Hair follicle dermal papilla cell (primary cell): ENCODE data around the gene PCDHB15. TPM values are rescaled to one million over a fixed set of nuclear protein-coding genes. Genes with fewer than 3 reads are reported as not detected.

Source experiments
- total RNA-seq: library from RNA; depleted of rRNA; stranded (reverse); fragments of >200 nt; gene quantifications from 2 replicates; pipeline ENCODE4 v1.2.3, GENCODE V29; 2012

The PCDHB15 gene
- 0.24 and 0.32 TPM in 2 replicates for total RNA-seq

DNA sequence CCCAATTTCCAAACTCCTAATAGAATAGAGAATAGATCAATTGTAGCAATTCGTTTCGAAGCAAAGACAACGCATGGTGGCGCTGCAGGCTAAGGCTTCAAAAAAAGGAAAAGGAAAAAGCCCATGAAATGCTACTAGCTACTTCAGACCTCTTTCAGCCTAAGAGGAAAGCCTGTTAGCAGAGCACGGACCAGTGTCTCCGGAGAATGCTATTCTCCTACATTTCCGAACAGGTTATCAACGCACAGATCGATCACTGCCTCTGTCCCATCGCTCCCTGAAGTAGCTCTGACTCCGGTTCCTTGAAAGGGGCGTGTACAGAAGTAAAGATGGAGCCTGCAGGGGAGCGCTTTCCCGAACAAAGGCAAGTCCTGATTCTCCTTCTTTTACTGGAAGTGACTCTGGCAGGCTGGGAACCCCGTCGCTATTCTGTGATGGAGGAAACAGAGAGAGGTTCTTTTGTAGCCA is at the start of gene PCDHB15:
Gene PCDHB15 (plus strand): TSS at position 146 of the 468 bp plus-strand sequence. CDS start 184 bp downstream, at position 330.

DNA sequence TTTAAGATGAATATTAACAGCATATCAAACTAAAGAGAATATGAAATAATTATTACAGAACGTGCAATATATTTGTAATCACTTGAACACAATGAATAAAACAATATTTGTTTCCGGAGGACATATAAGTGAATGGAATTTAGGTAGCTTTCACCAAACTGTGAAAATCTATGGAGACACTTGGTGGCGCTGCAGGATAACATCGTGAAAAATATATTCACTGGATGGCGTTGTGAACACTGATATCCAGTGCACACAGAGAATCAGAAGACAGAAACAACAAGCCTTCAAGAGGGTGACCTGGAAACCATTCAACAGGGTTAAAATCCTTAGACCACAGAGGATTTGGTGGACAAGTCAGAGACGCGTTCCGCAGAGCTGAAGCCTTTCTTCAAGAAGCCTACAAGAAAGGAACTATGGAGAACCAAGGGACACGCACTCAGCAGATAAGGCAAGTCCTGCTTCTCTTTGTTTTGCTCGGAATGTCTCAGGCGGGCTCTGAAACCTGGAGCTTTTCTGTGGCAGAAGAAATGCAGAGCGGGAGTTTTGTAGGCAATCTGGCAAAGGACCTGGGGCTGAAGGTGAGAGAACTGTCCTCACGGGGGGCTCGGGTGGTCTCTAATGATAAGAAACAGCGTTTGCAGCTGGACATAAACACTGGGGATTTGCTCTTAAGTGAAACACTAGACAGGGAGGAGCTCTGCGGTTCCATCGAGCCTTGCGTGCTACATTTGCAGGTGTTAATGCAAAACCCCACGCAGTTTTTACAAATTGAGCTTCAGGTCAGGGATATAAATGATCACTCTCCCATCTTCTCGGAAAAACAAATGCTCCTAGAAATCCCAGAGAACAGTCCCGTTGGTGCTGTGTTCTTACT is 45.6 kb upstream of the PCDHB15 start, which contains the start of gene PCDHB11:
Gene PCDHB11 (plus strand): TSS at position 269 of the 877 bp plus-strand sequence. CDS start 148 bp downstream, at position 417.

DNA sequence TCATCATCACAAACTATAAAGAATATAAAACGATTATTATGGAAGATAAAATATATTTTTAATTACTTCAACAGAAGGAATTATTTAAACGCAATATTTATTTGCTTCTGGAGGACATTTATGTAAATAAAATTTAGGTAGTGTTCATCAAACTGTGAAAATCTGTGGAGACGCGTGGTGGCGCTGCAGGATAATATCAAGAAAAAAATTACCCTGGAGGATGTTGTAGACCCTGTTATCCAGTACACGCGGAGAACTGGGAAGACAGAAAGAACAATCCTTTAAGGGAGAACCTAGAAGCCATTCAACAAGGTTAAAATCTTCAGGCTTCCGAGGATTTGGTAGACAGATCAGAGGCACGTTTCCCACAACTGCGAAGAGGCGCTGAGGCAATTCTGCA is 36.7 kb upstream of the PCDHB15 start, which contains the start of gene PCDHB12:
Gene PCDHB12 (plus strand): TSS at position 242 of the 400 bp plus-strand sequence. CDS start 189 bp downstream, outside the sequence.

GRCh38 chr5:141213656-141214339 is 31.4 kb upstream of the PCDHB15 start, which contains the start of gene PCDHB13:
TSS of gene PCDHB13 (plus strand) at chr5:141213919. CDS start at chr5:141214124, 205 bp downstream.

GRCh38 chr5:141223112-141223783 is 21.9 kb upstream of the PCDHB15 start, which contains the start of gene PCDHB14:
TSS of gene PCDHB14 (plus strand) at chr5:141223343. CDS start at chr5:141223506, 163 bp downstream.

Other genes with a start within 250 kb of the PCDHB15 start
- gene PCDHB1, start 194.0 kb upstream of the PCDHB15 start, total RNA-seq, result not detected in 2 replicates
- gene PCDHB2, start 150.8 kb upstream of the PCDHB15 start, total RNA-seq, result 6.8 and 7.0 TPM in 2 replicates
- gene PCDHB3, start 144.9 kb upstream of the PCDHB15 start, total RNA-seq, result 1.2 and 1.8 TPM in 2 replicates
- gene PCDHB4, start 123.6 kb upstream of the PCDHB15 start, total RNA-seq, result 0.49 TPM in 2 replicates
- gene PCDHB5, start 110.2 kb upstream of the PCDHB15 start, total RNA-seq, result 1.1 and 1.2 TPM in 2 replicates
- gene PCDHB6, start 95.3 kb upstream of the PCDHB15 start, total RNA-seq, result 0.49 and 0.73 TPM in 2 replicates
- gene PCDHB7, start 72.8 kb upstream of the PCDHB15 start, total RNA-seq, result 1.1 and 2.1 TPM in 2 replicates
- gene PCDHB8, start 67.6 kb upstream of the PCDHB15 start, total RNA-seq, result 1.2 and 1.5 TPM in 2 replicates
- gene PCDHB16, start 63.0 kb upstream of the PCDHB15 start, total RNA-seq, result 0.81 and 1.8 TPM in 2 replicates
- gene PCDHB9, start 58.2 kb upstream of the PCDHB15 start, total RNA-seq, result 0.97 and 2.2 TPM in 2 replicates
- gene PCDHB10, start 53.0 kb upstream of the PCDHB15 start, total RNA-seq, result 0.81 and 0.97 TPM in 2 replicates
- 0.73 and 0.81 TPM in 2 replicates for gene PCDHB11, start 45.8 kb upstream of the PCDHB15 start, total RNA-seq
- gene PCDHB12, start 36.7 kb upstream of the PCDHB15 start, total RNA-seq, result 0.32 and 0.97 TPM in 2 replicates
- 1.2 and 1.3 TPM in 2 replicates for gene PCDHB13, start 31.5 kb upstream of the PCDHB15 start, total RNA-seq
- gene PCDHB14, start 22.1 kb upstream of the PCDHB15 start, total RNA-seq, result 0.61 and 1.3 TPM in 2 replicates
- 1.3 and 1.9 TPM in 2 replicates for gene SLC25A2, start 58.7 kb downstream of the PCDHB15 start, total RNA-seq
- gene TAF7, start 75.4 kb downstream of the PCDHB15 start, total RNA-seq, result 66.9 and 68.6 TPM in 2 replicates
- 1.1 and 1.6 TPM in 2 replicates for gene PCDHGA1, start 85.1 kb downstream of the PCDHB15 start, total RNA-seq
- gene PCDHGA2, start 93.4 kb downstream of the PCDHB15 start, total RNA-seq, result 4.2 and 6.0 TPM in 2 replicates
- gene PCDHGA3, start 98.4 kb downstream of the PCDHB15 start, total RNA-seq, result 4.9 and 5.7 TPM in 2 replicates
- 3.5 and 4.2 TPM in 2 replicates for gene PCDHGB1, start 104.7 kb downstream of the PCDHB15 start, total RNA-seq
- gene PCDHGA4, start 109.6 kb downstream of the PCDHB15 start, total RNA-seq, result 7.8 and 8.9 TPM in 2 replicates
- 4.1 and 4.6 TPM in 2 replicates for gene PCDHGB2, start 114.6 kb downstream of the PCDHB15 start, total RNA-seq
- gene PCDHGA5, start 118.8 kb downstream of the PCDHB15 start, total RNA-seq, result 3.2 and 4.0 TPM in 2 replicates
- gene PCDHGB3, start 124.8 kb downstream of the PCDHB15 start, total RNA-seq, result 6.8 and 7.7 TPM in 2 replicates
- 6.5 and 6.8 TPM in 2 replicates for gene PCDHGA6, start 128.5 kb downstream of the PCDHB15 start, total RNA-seq
- 7.2 and 7.5 TPM in 2 replicates for gene PCDHGA7, start 137.3 kb downstream of the PCDHB15 start, total RNA-seq
- 18.0 and 23.0 TPM in 2 replicates for gene PCDHGB4, start 142.3 kb downstream of the PCDHB15 start, total RNA-seq
- gene PCDHGA8, start 147.2 kb downstream of the PCDHB15 start, total RNA-seq, result 3.0 and 4.1 TPM in 2 replicates
- gene PCDHGB5, start 152.6 kb downstream of the PCDHB15 start, total RNA-seq, result 28.4 and 32.7 TPM in 2 replicates
- gene PCDHGA9, start 157.4 kb downstream of the PCDHB15 start, total RNA-seq, result 7.1 and 7.3 TPM in 2 replicates
- gene PCDHGB6, start 162.6 kb downstream of the PCDHB15 start, total RNA-seq, result 5.0 and 6.1 TPM in 2 replicates
- gene PCDHGA10, start 167.6 kb downstream of the PCDHB15 start, total RNA-seq, result 16.7 and 19.1 TPM in 2 replicates
- 20.2 and 20.3 TPM in 2 replicates for gene PCDHGB7, start 172.3 kb downstream of the PCDHB15 start, total RNA-seq
- gene PCDHGA11, start 175.7 kb downstream of the PCDHB15 start, total RNA-seq, result 14.6 and 19.8 TPM in 2 replicates
- gene PCDHGA12, start 185.1 kb downstream of the PCDHB15 start, total RNA-seq, result 23.6 and 37.8 TPM in 2 replicates
- 126 and 129 TPM in 2 replicates for gene PCDHGC3, start 230.6 kb downstream of the PCDHB15 start, total RNA-seq
- gene PCDHGC4, start 239.6 kb downstream of the PCDHB15 start, total RNA-seq, result 6.3 and 6.5 TPM in 2 replicates
- 4.5 and 4.7 TPM in 2 replicates for gene PCDHGC5, start 243.7 kb downstream of the PCDHB15 start, total RNA-seq